ENCODE results near the gene PCSK6. TPM values are rescaled to one million over a fixed set of nuclear protein-coding genes. Genes with fewer than 3 reads are reported as not detected.

PCSK6 gene
- total RNA-seq, 1 experiment from 2014 or later = 3.7 TPM

- Histone ChIP-seq H4K20me1 (ENCODE audit: low read length) (no peaks in the 10 kb centered on the region), H3F3A (ENCODE audit: low read length, unreplicated experiment) (no peaks in the 10 kb centered on the region), H3K27me3 (ENCODE audit: low read length) (peaks cover 11% of the 10 kb centered on the region; the same call in 1 of the 2 replicates), H3K9ac (ENCODE audit: low read length) (no peak overlapping the region), H3K4me2 (ENCODE audit: low read length) (no peak overlapping the region), H3K4me3 (ENCODE audit: low read length) (no peak overlapping the region), H3K4me1 (ENCODE audit: insufficient read depth, low read length) (no peaks in the 10 kb centered on the region), H3K36me3 (ENCODE audit: low read depth, low read length) (no peaks in the 10 kb centered on the region), H3K27ac (ENCODE audit: low read length) (no peak overlapping the region), H3K79me2 (ENCODE audit: low read length) (no peaks in the 10 kb centered on the region), H3K9me2 (replicated peaks; ENCODE audit: low read length) (no peaks in the 10 kb centered on the region), H2AFZ (ENCODE audit: low read length) (no peak overlapping the region), H3K9me3 (ENCODE audit: low read length) (no peaks in the 10 kb centered on the region)
- intact Hi-C loops (cut with micrococcal nuclease) = no loop called here
- no TSS peak for BruUV-seq (replicated peaks)
- no peak for TF ChIP-seq EZH2phosphoT487 (IDR thresholded peaks at IDR 0.05; ENCODE audit: borderline replicate concordance, low read length)
- ATAC-seq (no peak), DNase-seq (no peak)
- CTCF ChIA-PET = interaction anchor here (0.6 kb wide), 1 partner anchor 147 kb away, joined by 3 read pairs; no protein-coding TSS in a partner anchor
- POLR2A ChIA-PET (ENCODE audit: unreplicated experiment) = no interaction called here
These were observed 15.5 kb upstream of the PCSK6 start for GRCh38 chr15:101504866-101505609.

GRCh38 chr15:101504373-101504772 is 14.9 kb upstream of the PCSK6 start:
- Histone ChIP-seq H3K79me2 (ENCODE audit: low read length) (no peaks in the 10 kb centered on the region), H3F3A (ENCODE audit: low read length, unreplicated experiment) (no peaks in the 10 kb centered on the region), H3K9me3 (ENCODE audit: low read length) (no peaks in the 10 kb centered on the region), H3K4me1 (ENCODE audit: insufficient read depth, low read length) (no peaks in the 10 kb centered on the region), H3K27ac (ENCODE audit: low read length) (no peak overlapping the region), H3K27me3 (ENCODE audit: low read length) (peaks cover 9% of the 10 kb centered on the region; the same call in 1 of the 2 replicates), H2AFZ (ENCODE audit: low read length) (no peak overlapping the region), H3K4me3 (ENCODE audit: low read length) (no peak overlapping the region), H4K20me1 (ENCODE audit: low read length) (no peaks in the 10 kb centered on the region), H3K36me3 (ENCODE audit: low read depth, low read length) (no peaks in the 10 kb centered on the region), H3K9me2 (replicated peaks; ENCODE audit: low read length) (no peaks in the 10 kb centered on the region), H3K9ac (ENCODE audit: low read length) (no peak overlapping the region), H3K4me2 (ENCODE audit: low read length) (no peak overlapping the region)
- TF ChIP-seq EZH2 (IDR thresholded peaks at IDR 0.05; ENCODE audit: low read length, unreplicated experiment) (no peak), EZH2phosphoT487 (IDR thresholded peaks at IDR 0.05; ENCODE audit: borderline replicate concordance, low read length) (no peak), CTCF (conservative IDR thresholded peaks at IDR 0.05; ENCODE audit: low read depth, low read length) (no peak)
- CTCF ChIA-PET = no interaction called here
- DNase-seq (no peak), ATAC-seq (no peak)
- BruUV-seq (replicated peaks) = no TSS peak
- intact Hi-C loops (cut with micrococcal nuclease) = no loop called here
- POLR2A ChIA-PET (ENCODE audit: unreplicated experiment) = no interaction called here

- no peak overlapping the region for H3K27ac ChIP-seq (ENCODE audit: low read length)
- H3K4me1 ChIP-seq (ENCODE audit: insufficient read depth, low read length) = no peaks in the 10 kb centered on the region
- no peaks in the 10 kb centered on the region for H4K20me1 ChIP-seq (ENCODE audit: low read length)
- H3F3A ChIP-seq (ENCODE audit: low read length, unreplicated experiment) = no peaks in the 10 kb centered on the region
- H2AFZ ChIP-seq (ENCODE audit: low read length) = no peak overlapping the region
- ChIA-PET CTCF (no interaction called here), POLR2A (ENCODE audit: unreplicated experiment) (no interaction called here)
- H3K9ac ChIP-seq (ENCODE audit: low read length) = no peak overlapping the region
- H3K4me3 ChIP-seq (ENCODE audit: low read length) = no peak overlapping the region
- ATAC-seq (no peak), DNase-seq (no peak)
- H3K36me3 ChIP-seq (ENCODE audit: low read depth, low read length) = no peaks in the 10 kb centered on the region
- no peaks in the 10 kb centered on the region for H3K9me2 ChIP-seq (replicated peaks; ENCODE audit: low read length)
- BruUV-seq (replicated peaks) = no TSS peak
- peaks cover 3% of the 10 kb centered on the region; the same call in 1 of the 2 replicates for H3K27me3 ChIP-seq (ENCODE audit: low read length)
- intact Hi-C loops (cut with micrococcal nuclease) = no loop called here
- H3K4me2 ChIP-seq (ENCODE audit: low read length) = no peak overlapping the region
- TF ChIP-seq CTCF (conservative IDR thresholded peaks at IDR 0.05; ENCODE audit: low read depth, low read length) = no peak
- no peaks in the 10 kb centered on the region for H3K9me3 ChIP-seq (ENCODE audit: low read length)
- H3K79me2 ChIP-seq (ENCODE audit: low read length) = no peaks in the 10 kb centered on the region
These were observed 13.7 kb upstream of the PCSK6 start for GRCh38 chr15:101503296-101503599.

All from PC-3 (cell line).